ENCODE data around the gene TEX9.
"Not testable (repeated sequence)": the region's sequence is repeated elsewhere in the genome, so short reads cannot be mapped to it uniquely, and the experiment has no call there.

The TEX9 gene

DNA sequence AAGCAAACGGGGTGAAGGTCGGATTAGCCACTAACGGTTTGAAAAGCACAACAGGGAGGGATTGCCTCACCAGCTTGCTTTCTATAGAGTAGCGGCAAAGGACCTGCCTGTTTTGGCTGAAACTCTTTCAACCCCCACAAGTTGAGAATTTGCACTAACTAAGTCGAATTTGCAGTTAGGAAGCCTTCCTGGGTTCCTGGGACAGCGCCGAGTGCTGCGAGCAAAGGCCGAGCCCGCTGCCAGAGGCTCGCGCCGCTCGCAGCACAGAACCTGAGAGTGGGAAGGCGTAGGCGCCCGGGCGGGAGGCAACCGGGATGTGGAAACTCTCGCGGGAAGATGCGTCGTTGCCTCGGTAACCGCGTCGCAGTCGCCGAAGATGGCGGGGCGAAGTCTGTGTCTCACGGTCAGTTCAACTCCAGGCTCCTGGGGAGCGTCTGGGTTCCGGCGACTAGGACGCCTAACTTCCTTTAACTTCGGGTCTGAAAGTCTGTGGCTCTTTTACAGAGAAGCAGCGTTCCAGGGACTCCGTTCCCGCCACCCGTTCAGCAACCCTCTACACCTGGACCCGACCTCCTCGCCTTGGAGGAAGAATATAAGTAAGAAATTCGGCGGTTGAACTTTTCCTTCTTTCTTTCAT is at the start of gene TEX9:
TEX9 (plus strand) TSS at position 352 of the 637 bp plus-strand sequence; CDS start at position 377, 25 bp downstream.
- H3K4me3 ChIP-seq (ENCODE audit: control insufficient read depth, low read depth, low read length): peak within 1 kb of the TSS; percentile 99
- TF ChIP-seq, protein P1, sequence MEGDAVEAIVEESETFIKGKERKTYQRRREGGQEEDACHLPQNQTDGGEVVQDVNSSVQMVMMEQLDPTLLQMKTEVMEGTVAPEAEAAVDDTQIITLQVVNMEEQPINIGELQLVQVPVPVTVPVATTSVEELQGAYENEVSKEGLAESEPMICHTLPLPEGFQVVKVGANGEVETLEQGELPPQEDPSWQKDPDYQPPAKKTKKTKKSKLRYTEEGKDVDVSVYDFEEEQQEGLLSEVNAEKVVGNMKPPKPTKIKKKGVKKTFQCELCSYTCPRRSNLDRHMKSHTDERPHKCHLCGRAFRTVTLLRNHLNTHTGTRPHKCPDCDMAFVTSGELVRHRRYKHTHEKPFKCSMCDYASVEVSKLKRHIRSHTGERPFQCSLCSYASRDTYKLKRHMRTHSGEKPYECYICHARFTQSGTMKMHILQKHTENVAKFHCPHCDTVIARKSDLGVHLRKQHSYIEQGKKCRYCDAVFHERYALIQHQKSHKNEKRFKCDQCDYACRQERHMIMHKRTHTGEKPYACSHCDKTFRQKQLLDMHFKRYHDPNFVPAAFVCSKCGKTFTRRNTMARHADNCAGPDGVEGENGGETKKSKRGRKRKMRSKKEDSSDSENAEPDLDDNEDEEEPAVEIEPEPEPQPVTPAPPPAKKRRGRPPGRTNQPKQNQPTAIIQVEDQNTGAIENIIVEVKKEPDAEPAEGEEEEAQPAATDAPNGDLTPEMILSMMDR (conservative IDR thresholded peaks at IDR 0.05; ENCODE audit: control insufficient read depth, insufficient read depth, low read depth, low read length): no peak
- peak; percentile 82 for DNase-seq (ENCODE audit: low read depth)

DNA sequence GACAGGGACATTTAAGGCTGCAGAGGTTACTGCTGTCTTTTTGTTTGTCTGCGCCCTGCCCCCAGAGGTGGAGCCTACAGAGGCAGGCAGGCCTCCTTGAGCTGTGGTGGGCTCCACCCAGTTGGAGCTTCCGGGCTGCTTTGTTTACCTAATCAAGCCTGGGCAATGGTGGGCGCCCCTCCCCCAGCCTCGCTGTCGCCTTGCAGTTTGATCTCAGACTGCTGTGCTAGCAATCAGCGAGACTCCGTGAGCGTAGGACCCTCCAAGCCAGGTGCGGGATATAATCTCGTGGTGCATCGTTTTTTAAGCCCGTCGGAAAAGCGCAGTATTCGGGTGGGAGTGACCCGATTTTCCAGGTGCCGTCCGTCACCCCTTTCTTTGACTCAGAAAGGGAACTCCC is 48.7 kb upstream of the TEX9 start:
- not testable (repeated sequence) for H3K4me3 ChIP-seq (ENCODE audit: control insufficient read depth, low read depth, low read length)

DNA sequence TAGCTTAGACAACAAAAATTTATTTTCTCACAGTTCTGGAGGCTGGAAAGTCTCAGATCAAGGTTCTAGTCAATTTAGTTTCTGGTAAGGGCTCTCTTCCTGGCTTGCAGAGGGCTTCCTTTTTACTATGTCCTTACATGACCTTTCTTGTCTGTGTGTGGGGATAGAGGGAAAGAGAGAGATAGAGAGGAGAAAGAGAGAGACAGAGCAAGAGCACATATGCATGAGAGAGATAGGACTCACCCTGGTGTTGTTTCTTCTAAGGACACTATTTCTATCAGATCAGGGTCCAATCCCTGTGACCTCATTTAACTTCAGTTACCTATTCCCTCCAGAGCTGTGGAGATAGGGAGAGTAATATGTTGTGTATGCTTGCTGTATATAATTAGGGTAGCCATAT is 44.9 kb upstream of the TEX9 start:
- no peak for DNase-seq (ENCODE audit: low read depth)
- H3K4me3 ChIP-seq (ENCODE audit: control insufficient read depth, low read depth, low read length): no peak overlapping the region
- TF ChIP-seq, protein P1 (conservative IDR thresholded peaks at IDR 0.05; ENCODE audit: control insufficient read depth, insufficient read depth, low read depth, low read length): no peak

More for the DNA sequence above, 48.7 kb upstream of the TEX9 start:
- DNase-seq (ENCODE audit: low read depth): not testable (repeated sequence)

DNA sequence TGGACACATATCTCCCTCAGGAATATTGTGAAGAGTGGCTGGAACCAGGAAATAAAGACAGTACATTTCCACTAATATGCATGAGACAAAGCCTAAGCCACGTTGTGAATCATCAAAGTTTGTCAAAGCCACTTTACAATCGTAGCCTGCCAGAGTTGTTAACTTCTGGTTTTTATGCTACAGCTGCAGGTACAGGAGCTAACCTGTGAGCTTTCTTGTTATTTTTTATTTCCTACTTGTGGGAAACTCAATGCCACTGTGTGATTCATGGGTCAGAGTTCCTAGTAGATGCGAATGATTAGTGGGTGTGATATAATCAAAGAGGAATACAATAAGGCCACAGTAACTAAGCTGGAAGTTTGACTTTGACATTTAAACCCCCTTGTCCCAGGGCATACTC is 44.4 kb upstream of the TEX9 start:
- TF ChIP-seq, protein P1 (conservative IDR thresholded peaks at IDR 0.05; ENCODE audit: control insufficient read depth, insufficient read depth, low read depth, low read length): no peak
- DNase-seq (ENCODE audit: low read depth): no peak
- no peak overlapping the region for H3K4me3 ChIP-seq (ENCODE audit: control insufficient read depth, low read depth, low read length)

DNA sequence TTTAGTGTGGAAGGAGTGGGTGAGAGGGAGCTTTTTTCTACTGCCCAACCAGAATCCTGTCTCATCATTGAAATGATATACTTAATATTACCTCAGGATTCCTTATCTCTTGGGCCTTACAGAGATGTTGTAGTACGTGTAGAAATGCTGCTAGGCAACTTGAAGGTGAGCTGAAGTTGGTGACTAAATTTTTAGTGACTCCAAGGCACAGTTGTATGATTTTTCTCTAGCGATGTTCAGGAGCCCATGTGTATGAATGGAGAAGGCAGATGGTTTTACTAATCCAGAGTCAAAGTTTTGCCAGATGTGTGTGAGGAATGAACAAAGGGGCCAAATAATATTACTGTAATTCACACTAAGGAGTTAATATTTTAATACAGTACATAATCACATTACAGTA is 42.8 kb upstream of the TEX9 start:
- TF ChIP-seq, protein P1 (conservative IDR thresholded peaks at IDR 0.05; ENCODE audit: control insufficient read depth, insufficient read depth, low read depth, low read length): no peak
- H3K4me3 ChIP-seq (ENCODE audit: control insufficient read depth, low read depth, low read length): no peak overlapping the region
- no peak for DNase-seq (ENCODE audit: low read depth)

DNA sequence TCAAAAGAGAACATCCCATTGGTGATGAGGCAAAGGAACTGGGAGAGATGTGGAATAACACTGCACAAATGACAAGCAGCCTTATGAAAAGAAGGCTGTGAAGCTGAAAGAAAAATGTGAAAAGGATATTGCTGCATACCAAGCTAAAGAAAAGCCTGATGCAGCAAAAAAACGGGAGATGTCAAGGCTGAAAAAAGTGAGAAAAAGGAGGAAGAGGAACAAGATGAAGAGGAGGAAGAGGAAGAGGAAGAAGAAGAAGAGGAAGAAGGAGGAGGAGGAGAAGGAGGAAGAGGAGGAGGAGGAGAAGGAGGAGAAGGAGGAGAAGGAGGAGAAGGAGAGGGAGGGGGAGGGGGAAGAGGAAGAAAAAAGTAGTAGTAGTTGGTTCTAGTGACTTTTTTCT is 41.8 kb upstream of the TEX9 start:
- DNase-seq (ENCODE audit: low read depth): no peak
- H3K4me3 ChIP-seq (ENCODE audit: control insufficient read depth, low read depth, low read length): no peak overlapping the region
- TF ChIP-seq, protein P1 (conservative IDR thresholded peaks at IDR 0.05; ENCODE audit: control insufficient read depth, insufficient read depth, low read depth, low read length): no peak

DNA sequence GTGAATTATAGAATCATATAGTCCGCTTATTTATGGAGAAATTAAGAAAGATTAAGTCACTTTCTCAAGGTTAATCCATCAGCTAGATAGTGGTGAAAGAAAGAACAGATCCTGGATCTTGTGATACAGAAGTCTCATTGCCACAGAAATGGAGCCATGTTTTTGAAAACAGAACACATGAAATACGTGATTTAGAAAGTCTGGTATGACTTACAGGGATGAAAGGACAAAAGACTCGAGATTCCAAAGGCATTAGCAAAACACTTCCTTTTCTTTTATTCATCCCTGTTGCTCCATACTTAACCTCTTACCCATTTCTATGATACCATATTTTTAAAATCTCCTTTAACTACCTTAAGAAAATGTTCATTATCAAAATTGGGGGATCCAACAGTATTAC is 40.0 kb upstream of the TEX9 start:
- peak; percentile 53 for DNase-seq (ENCODE audit: low read depth)
- no peak overlapping the region for H3K4me3 ChIP-seq (ENCODE audit: control insufficient read depth, low read depth, low read length)
- TF ChIP-seq, protein P1 (conservative IDR thresholded peaks at IDR 0.05; ENCODE audit: control insufficient read depth, insufficient read depth, low read depth, low read length): no peak
